C4-2B (cell line): ENCODE measurements around the gene NWD2.

Experiments used
- H3K27ac ChIP-seq: fragments of 450-650 bp; 2 replicates; pipeline ENCODE4 v1.5.1; 2017
- CTCF ChIP-seq: fragments of 450-650 bp; conservative IDR thresholded peaks from 2 replicates; pipeline ENCODE4 v1.5.1; 2017; ENCODE audit warnings: mild to moderate bottlenecking
- ZFX ChIP-seq: fragments of 450-650 bp; IDR thresholded peaks from 2 replicates; pipeline ENCODE4 v1.6.1; 2017

Gene NWD2

GRCh38 chr4:37421614-37422013, 177.1 kb downstream of the NWD2 start:
- no peak overlapping the region for H3K27ac ChIP-seq
- TF ChIP-seq ZFX (no peak), CTCF (no peak)

GRCh38 chr4:37422102-37422501, 177.6 kb downstream of the NWD2 start:
- H3K27ac ChIP-seq = no peak overlapping the region
- TF ChIP-seq CTCF (no peak), ZFX (no peak)

- TF ChIP-seq ZFX = no peak
- no peak overlapping the region for H3K27ac ChIP-seq
Measured at GRCh38 chr4:37422638-37423037, 178.1 kb downstream of the NWD2 start.

GRCh38 chr4:37423310-37423709, 178.8 kb downstream of the NWD2 start:
- H3K27ac ChIP-seq = no peak overlapping the region
- TF ChIP-seq CTCF = no peak

DNA sequence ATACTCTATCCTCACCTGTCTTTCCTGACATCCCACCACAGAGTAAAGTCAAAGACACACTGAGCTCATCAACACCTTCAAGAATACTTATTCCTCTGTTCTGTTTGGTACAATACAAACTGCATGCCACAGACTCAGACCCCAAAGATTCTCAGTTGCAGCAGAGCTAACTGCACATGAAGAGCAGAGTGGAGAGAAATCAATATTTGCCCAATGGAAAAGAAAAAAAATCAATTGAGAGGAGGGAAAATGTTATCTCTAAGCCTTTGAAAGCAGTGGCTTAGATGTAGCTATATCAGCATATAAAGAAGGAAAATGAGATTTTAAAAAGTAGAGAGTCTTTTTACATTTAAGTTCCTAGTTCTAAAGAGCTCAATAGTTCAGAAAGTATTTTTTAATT, 180.2 kb downstream of the NWD2 start:
- no peak for TF ChIP-seq CTCF
- TF ChIP-seq ZFX = no peak
- H3K27ac ChIP-seq = no peak overlapping the region

DNA sequence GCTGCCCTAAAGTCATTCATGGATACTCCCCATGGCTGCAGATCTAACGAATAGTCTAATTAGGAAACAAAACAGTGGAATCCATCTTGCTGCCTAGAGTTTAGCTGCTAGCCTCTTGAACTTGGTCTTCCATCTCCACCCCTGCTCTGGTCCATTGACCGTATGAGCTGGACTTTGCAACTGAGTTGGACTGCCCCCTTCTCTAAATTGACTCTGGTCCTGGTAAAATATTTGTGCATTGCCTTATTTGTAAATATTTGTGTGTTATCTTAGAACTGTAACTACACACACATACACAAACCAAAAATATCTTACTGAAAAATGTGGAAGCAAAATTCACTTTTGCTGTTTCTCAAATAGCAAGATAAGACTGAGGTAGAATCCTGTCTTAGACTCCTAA, 181.3 kb downstream of the NWD2 start:
- TF ChIP-seq ZFX (no peak), CTCF (no peak)
- H3K27ac ChIP-seq = no peak overlapping the region

- TF ChIP-seq CTCF (no peak), ZFX (no peak)
- no peak overlapping the region for H3K27ac ChIP-seq
Measured at GRCh38 chr4:37427193-37427592, 182.7 kb downstream of the NWD2 start.

GRCh38 chr4:37429906-37430305, 185.4 kb downstream of the NWD2 start:
- TF ChIP-seq ZFX (no peak), CTCF (no peak)
- no peak overlapping the region for H3K27ac ChIP-seq
